GM12874 (cell line): ENCODE results near the gene MACROD1.

Experiments
- TF ChIP-seq, protein P1 (sequence below): IDR thresholded peaks from 2 replicates; pipeline ENCODE4 v1.5.1; 2011; ENCODE audit warnings: low read depth, mild to moderate bottlenecking, control low read depth, low read length, moderate library complexity; ENCODE audit not compliant: insufficient read depth

The MACROD1 gene

DNA sequence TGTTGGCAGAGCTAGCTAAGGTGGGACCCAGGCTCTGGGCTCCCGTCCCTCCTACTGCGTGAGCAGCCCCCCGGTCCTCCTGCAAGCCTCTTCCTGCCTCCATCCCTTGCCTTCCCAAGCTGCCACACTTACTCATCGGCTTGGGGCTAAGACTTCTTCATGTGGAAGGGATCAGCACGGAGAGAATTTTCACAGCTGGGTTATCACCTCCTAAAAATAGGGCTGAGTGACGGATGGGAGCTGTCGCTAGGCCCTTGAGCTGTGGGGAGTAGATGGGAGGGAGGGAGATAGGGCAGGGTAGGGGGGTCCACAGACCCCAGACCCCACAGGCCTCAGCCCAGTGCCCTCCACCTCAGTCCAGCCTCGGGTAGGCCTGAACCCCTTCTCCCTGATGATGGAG is 89.2 kb downstream of the MACROD1 start:
- TF ChIP-seq, protein P1, sequence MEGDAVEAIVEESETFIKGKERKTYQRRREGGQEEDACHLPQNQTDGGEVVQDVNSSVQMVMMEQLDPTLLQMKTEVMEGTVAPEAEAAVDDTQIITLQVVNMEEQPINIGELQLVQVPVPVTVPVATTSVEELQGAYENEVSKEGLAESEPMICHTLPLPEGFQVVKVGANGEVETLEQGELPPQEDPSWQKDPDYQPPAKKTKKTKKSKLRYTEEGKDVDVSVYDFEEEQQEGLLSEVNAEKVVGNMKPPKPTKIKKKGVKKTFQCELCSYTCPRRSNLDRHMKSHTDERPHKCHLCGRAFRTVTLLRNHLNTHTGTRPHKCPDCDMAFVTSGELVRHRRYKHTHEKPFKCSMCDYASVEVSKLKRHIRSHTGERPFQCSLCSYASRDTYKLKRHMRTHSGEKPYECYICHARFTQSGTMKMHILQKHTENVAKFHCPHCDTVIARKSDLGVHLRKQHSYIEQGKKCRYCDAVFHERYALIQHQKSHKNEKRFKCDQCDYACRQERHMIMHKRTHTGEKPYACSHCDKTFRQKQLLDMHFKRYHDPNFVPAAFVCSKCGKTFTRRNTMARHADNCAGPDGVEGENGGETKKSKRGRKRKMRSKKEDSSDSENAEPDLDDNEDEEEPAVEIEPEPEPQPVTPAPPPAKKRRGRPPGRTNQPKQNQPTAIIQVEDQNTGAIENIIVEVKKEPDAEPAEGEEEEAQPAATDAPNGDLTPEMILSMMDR: no peak

DNA sequence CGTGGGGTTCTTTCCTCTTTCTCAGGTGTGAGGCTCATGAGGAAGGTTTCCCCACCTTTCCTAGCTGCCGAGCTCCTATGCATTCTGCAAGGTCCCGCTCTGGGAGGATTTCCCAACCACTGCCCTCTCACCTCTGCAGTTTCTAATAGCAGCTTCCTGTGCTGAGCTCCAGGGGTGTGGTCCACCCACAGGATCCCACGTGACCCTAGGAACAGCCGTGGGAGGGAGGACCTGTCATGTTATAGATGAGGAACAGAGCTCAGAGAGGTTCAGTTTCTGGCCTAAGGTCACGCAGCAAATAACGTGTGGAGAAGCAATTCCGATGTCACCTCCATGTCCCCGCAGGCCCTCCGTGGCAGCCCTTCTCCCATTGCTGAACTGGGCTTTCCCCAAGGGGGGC is 91.7 kb downstream of the MACROD1 start:
- TF ChIP-seq, protein P1: no peak

- TF ChIP-seq, protein P1: no peak
Observed at GRCh38 chr11:64073542-64073941, 92.4 kb downstream of the MACROD1 start.

GRCh38 chr11:64072871-64073270 is 93.0 kb downstream of the MACROD1 start:
- TF ChIP-seq, protein P1: no peak

- TF ChIP-seq, protein P1: no peak
Observed at GRCh38 chr11:64072403-64072802, 93.5 kb downstream of the MACROD1 start.

DNA sequence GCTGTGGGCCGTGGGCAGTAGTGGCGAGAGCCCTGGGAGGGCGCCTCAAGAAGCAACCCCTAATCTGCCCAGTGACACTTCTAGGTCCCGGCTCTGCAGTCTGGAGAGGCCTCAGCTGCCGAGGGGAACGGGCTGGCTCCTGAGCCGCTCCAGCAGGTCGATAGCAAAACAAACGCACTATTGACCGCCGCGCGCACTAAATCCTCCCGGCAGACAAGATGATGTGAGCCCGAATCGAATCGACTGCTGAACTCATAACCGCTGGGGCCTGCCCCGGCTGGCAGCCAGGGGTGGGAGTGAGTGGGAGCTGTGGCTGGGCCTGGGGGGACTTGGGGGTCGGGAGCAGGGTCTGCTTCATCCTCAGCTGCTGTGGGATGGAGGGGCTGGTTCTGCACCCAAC is 94.1 kb downstream of the MACROD1 start:
- TF ChIP-seq, protein P1: no peak

GRCh38 chr11:64070314-64070681 is 95.6 kb downstream of the MACROD1 start:
- TF ChIP-seq, protein P1: no peak
